HepG2 (cell line): ENCODE data around the gene COMMD7.

ENCODE experiments used
- ATF7 ChIP-seq, 2 experiments: fragments of 450-650 bp in 1 of 2; sonication (generic) in 1 of 2; formaldehyde crosslinking in 1 of 2; IDR thresholded peaks; 2 replicates each; pipeline versions ENCODE4 v1.4.0 to v1.6.1; 2016 to 2020; ENCODE audit warnings: antibody characterized with exemption in 1 of 2, mild to moderate bottlenecking in 1 of 2, missing genetic modification reagents in 1 of 2
- ESRRA ChIP-seq: sonication (generic); formaldehyde crosslinking; IDR thresholded peaks from 2 replicates; pipeline ENCODE4 v1.5.1; 2020; ENCODE audit warnings: mild to moderate bottlenecking, low read depth, missing genetic modification reagents
- EZH2 ChIP-seq: conservative IDR thresholded peaks from 2 replicates; pipeline ENCODE4 v1.6.1; 2012; ENCODE audit warnings: mild to moderate bottlenecking, low read depth, low read length, moderate library complexity
- HDAC2 ChIP-seq: sonication (generic); formaldehyde crosslinking; IDR thresholded peaks from 2 replicates; pipeline ENCODE4 v1.4.0; 2020; ENCODE audit warnings: missing genetic modification reagents
- MXI1 ChIP-seq: IDR thresholded peaks from 3 replicates; pipeline ENCODE4 v1.6.1; 2012; ENCODE audit warnings: low read depth, low read length, inconsistent platforms, borderline replicate concordance
- NFE2 ChIP-seq: sonication (generic); formaldehyde crosslinking; IDR thresholded peaks from 2 replicates; pipeline ENCODE4 v1.4.0; 2020; ENCODE audit warnings: missing genetic modification reagents
- POLR2A ChIP-seq, 2 experiments: IDR thresholded peaks; 2 replicates each; pipeline ENCODE4 v1.6.1; 2011; ENCODE audit warnings: low read depth in 2 of 2, low read length in 2 of 2, mild to moderate bottlenecking in 1 of 2, moderate library complexity in 1 of 2; ENCODE audit not compliant: insufficient read depth in 1 of 2
- POLR2AphosphoS5 ChIP-seq: IDR thresholded peaks from 2 replicates; pipeline ENCODE4 v1.6.1; 2012; ENCODE audit warnings: low read depth, low read length
- RFX3 ChIP-seq: IDR thresholded peaks from 2 replicates; pipeline ENCODE4 v1.6.1; 2016; ENCODE audit warnings: missing biosample characterization, missing genetic modification reagents
- SMC3 ChIP-seq: IDR thresholded peaks from 2 replicates; pipeline ENCODE4 v1.6.1; 2011; ENCODE audit warnings: low read length, improper control_type of control experiment
- TCF7 ChIP-seq: sonication (generic); IDR thresholded peaks from 2 replicates; pipeline ENCODE4 v1.6.1; 2016; ENCODE audit warnings: antibody characterized with exemption, low read depth
- THYN1 ChIP-seq: sonication (generic); formaldehyde crosslinking; IDR thresholded peaks from 2 replicates; pipeline ENCODE4 v1.8.1; 2023; ENCODE audit warnings: low read depth, mild to moderate bottlenecking, moderate library complexity, missing genetic modification reagents, borderline replicate concordance
- ZNF121 ChIP-seq: sonication (generic); formaldehyde crosslinking; IDR thresholded peaks from 2 replicates; pipeline ENCODE4 v1.5.0; 2020; ENCODE audit warnings: mild to moderate bottlenecking, missing genetic modification reagents
- ZNF550 ChIP-seq: sonication (generic); formaldehyde crosslinking; IDR thresholded peaks from 2 replicates; pipeline ENCODE4 v1.4.0; 2020; ENCODE audit warnings: mild to moderate bottlenecking, missing genetic modification reagents, borderline replicate concordance

GRCh38 chr20:32780278-32780677 is 37.0 kb upstream of the COMMD7 start:
- TF ChIP-seq POLR2A (IDR thresholded peaks at IDR 0.05; ENCODE audit: insufficient read depth in 1 of 2, low read depth in 2 of 2, low read length in 2 of 2): no peak
- no peak for TF ChIP-seq TCF7
- no peak for TF ChIP-seq ESRRA
- TF ChIP-seq POLR2AphosphoS5: no peak
- no peak for TF ChIP-seq ZNF550
- TF ChIP-seq HDAC2: no peak
- no peak for TF ChIP-seq MXI1
- no peak for TF ChIP-seq EZH2
- TF ChIP-seq ZNF121 (CRISPR knock-in tag): no peak
- TF ChIP-seq THYN1 (CRISPR knock-in tag): no peak
- no peak for TF ChIP-seq NFE2 (CRISPR knock-in tag)
- TF ChIP-seq ATF7 (IDR thresholded peaks at IDR 0.05): no peak
- no peak for TF ChIP-seq ATF7 (CRISPR knock-in tag; IDR thresholded peaks at IDR 0.05)
- no peak for TF ChIP-seq SMC3
- no peak for TF ChIP-seq RFX3
